Stimulated activated CD4-positive, alpha-beta T cell treated with anti-CD3 and anti-CD28 coated beads, Interleukin-4, amount 100 ng/mL, for 48 hours (primary cell): ENCODE results near the gene CACNB1.

Experiments used
- DNase-seq, 2 donors: peaks; one replicate each; pipeline ENCODE4 v3.0.0-alpha.2; 2020; ENCODE audit warnings: low read depth in 2 of 2

Gene CACNB1

DNA sequence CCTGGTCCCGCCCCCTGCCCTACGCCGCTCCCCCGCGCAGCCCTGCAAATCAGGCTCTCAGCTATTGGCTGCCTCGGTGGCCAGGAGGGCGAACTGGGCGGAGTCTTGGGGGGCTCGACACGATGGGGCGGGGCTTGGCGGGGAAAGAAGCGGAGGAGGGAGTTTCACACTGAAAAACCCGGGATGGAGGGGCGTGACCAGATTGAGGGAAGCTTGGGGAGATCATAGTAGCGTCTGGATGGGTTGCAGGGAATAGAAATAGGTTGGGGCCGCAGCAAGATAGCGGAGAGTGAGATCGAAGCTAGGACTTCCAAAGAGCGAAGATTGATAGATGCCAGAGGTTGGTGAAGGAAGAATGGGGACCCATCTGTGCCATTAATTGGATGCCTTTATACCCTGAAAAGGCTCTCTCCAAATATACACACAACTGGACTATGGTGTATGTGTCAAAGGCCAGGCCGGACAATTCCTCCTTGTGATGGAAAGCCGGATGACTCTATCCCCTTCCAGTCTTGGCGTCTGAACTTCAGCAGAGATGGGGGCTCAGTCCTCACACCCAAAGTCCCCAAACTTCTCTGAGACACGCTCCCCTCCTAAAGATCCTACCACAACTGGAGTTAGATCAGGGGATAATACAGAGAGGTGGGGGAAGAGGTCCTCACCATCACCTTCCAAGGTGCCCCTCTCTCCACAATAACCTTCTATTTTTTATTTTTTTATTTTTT, 28.7 kb upstream of the CACNB1 start:
- DNase-seq, result peak in 1 of 2 donors; percentile 35

DNA sequence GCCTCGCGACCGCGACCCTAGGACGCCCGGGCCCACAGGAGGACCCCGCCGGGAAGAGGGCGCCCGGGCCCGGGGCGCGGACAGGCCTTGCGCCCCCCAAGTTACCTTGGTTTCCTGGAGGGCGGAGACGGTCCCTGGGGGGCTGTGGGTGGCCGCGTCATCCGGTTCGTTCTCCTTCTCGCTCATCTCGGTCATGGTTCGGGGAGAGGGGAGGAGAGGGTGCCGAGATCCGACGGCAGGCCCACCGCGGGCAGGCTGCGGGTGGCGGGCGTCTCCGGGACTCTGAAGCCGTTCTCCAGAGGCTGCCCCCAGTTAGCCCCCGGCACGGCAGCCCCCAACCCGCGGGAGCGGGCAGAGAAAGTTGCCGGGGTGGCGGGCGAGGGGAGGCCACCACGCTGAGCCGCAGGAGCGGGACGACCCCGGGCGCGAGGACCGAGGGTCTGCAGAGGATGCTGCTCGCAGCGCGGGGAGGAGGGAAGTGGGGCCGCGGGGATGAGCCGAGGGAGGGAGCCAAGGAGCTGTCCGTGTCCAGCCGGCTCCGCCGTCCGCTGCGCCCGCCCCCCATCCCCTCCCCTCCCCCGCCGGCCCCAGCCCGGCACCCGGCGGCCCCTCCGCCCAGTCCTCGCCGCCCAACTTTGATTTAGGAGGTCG, 28.0 kb upstream of the CACNB1 start, which contains the start of gene STAC2:
TSS of gene STAC2 (minus strand) at position 638 of the 651 bp plus-strand sequence. CDS start at position 195, 443 bp downstream.
- DNase-seq, result no peak

DNA sequence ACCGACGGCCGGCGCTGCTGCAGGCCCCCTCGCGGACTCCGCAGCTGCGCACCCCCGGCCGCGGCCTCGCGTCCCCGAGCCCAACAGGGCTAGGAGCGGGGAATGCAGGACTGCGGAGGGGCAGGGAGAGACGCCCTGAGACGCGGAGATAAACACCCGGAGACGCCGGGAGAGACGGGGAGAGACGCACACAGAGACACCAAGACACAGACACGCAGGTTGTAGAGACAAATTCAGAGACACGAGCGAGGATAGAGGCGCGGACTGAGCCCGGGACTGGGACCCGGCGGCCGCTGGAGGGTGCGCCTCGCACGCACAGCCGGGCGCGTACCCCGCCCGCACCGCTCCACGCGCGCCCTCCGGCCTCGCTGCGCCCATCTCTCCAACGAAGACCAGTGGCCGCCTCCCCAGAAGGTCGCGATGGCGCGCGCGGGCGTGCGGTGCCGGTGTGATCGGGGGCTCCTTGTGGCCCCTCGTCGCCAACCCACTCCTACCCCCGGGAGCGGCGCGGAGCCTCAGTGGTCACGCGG, 27.4 kb upstream of the CACNB1 start:
- DNase-seq, result no peak

DNA sequence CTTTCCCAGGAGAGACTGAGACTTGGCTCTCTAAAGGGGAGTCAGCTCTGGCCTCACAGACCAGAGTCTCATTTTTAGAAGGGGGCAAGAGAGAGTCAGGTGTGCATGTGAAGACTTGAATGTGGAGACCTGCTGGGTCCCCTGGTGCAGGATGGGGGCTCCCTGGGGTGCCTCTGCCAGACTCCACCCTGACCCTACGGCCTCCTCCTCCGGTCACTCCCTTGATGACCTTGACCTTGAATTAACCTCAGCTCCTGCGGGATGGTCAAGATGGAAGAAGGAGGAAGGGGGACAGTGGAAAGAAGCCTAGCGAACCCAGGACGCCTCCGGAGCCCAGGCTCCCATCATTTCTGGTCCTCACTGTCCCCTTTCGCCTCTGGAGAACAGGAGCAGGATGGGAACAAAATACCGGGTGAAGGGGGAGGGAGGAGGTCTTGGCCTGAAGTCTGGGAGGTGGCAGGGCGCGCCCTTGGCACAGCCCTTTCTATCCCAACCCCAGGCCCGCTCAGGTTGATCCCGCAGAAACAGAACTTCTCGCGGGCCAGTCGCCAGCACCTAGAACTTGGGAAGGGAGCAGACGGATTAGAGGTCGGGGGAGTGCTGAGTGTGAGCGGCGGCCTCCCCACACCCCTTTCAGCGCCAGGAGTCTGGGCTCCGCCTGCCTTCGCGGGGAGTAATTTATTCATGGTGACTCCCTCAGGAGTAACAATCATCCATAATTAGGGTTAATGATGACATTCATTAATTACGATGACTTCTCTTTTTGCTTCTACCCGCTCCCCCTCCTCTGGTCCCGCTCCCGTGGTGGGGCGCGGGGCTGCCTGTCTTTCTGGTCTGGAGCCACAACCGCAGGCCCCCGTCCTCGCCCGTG, 26.7 kb upstream of the CACNB1 start:
- no peak for DNase-seq

DNA sequence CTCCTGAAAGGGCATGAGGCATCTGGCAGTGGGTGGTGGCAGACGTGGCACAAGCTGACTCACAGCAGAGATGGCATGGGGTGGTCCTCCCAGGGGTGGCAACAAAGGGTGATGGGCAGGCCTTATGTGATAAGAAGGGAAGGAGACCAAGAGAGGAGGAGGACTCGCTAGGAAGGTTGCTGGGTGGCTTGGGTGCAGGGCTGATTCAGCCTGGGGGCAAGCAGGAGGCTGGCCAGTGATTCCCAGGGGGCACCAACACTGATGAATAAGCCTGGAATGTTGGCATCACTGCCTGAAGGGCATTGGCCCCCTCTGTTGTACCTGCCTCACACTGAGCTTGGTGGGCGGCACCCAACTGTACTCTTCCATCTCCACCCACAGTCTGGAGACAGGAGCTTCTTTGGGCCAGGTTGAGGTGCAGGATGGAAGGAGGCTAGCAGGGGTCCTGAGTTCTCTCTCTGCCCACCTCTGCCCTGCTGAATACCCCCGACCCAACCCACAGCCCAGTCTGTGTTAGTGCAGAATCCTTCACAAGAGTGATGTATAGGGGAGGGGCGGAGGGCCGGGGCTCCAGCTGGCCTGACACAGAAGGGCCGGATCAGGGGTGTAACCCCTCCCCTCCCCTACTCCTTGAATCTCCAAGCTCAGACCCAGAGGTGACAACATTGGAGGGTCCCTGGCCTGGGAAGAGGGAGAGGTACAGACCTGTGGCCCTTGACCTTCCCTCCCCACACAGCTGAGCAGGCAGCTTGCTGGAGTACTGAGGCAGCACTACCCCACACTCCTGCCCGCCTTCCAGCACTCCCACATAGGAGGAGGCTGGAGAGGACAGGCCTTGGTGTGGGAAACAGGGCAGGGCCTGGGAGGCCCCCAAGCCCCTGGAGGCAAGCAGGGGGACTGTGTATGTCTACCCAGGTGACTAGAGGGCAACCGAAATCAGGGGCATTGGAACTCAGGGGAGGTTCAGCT, 25.7 kb upstream of the CACNB1 start:
- DNase-seq, result no peak

DNA sequence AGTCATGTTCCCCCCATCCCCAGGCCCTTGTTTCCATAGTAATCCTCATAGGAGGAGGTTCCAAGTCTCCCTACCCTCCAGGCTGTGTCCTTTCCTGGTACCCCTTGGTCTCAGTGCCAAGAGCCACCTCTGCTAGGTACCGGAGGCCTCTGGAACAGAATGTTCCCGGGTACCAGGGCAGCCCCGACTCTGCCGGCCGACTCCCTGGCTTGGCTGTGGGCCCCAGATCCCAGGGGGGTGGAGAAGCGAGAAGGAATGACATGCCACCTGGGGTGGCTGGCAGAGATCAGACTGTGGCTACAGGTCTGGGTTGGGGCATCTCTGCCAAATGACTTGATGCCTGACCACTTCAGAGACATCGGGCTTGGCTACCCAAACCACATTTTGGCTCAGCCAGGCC, 24.7 kb upstream of the CACNB1 start:
- no peak for DNase-seq

DNA sequence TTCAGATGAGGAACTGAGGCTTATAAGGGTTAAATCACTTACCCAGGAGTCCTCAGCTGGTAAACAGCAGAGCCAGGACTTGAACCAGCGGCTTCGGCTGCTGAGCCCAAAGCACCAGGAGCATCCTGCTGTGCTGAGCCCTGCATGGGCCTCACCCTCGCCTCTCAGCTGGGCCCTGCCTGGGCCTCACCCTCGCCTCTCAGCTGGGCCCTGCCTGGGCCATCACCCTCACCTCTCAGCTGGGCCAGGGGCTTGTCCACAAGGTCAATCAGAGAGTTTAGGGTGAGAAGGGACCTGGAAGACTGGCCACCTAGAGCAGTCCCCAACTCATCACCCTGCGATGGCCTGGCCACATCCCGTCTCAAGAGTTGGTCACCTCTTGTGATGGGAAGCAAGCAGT, 24.1 kb upstream of the CACNB1 start:
- no peak for DNase-seq

DNA sequence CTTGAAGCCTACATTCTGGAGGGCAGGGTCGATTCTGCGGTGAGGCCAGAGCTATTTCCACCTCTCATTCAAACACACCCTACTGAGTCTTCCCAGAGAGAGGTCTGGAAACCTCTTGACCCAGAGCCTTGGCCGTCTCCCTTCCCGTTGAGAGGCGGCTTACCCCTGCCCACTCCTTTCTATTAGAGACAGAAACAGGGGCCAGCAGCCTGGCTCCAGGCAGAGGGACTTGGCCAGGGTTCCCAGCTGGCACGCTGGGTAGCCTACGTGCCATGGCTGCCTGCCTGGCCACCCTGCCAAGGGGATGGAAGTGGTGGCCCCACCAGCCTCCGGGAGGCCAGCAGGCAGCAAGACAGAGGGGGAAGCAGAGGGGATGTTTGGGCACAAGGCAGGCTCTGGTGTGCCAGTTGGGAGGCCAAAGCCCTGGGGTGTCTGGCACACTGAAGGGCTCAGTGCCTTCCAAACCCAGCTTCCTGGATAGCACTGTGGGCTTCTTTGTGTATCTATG, 22.2 kb upstream of the CACNB1 start:
- no peak for DNase-seq

DNA sequence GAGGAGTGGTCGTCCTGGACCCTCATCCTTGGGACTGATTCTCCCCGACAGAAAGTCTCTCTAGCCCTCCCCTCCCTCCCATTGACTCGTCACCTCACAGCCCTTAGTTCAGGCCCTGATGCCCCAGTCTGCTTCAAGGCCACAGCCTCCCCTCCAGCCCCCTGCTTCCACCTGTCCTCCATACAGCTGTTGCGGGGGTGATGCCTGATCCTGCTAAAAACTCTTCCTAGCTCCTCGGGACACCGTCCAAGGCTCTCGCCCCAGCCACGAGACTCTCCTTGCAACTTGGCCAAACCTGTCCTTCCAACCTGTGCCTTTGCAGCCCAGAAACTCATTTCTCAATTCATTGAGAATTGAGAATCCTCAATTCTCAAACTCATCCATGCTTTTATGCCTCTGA, 21.4 kb upstream of the CACNB1 start:
- no peak for DNase-seq

DNA sequence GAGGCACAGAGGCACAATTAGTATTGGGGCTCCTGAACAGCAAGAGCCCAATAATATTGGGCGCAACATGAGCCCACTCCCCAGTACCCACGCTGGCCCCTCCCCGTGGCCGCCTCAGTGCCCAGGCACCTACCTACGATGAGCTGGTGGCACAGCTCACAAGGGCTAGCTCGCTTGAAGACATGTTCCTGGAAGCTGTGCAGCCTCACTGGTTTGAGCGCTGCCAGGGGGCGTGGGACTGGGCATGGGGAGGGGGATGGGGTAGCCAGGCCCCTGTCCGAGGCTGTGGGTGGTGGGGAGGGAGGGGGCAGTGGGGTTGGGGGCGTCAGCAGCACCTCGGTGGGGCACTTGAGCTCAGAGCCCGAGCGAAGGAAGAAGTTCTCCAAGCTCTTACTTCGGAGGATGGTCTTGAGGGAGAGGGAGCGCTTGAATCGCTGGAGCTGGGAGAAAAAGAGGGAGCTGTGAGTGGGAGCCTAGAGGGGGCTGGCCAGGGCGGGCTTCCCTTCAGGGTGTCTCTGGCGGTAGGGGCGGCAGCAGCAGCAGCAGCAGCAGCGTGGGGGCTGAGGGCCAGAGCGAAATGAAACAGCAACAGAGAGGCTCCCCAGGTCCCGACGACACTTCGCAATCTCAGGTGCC, 20.4 kb upstream of the CACNB1 start:
- no peak for DNase-seq

DNA sequence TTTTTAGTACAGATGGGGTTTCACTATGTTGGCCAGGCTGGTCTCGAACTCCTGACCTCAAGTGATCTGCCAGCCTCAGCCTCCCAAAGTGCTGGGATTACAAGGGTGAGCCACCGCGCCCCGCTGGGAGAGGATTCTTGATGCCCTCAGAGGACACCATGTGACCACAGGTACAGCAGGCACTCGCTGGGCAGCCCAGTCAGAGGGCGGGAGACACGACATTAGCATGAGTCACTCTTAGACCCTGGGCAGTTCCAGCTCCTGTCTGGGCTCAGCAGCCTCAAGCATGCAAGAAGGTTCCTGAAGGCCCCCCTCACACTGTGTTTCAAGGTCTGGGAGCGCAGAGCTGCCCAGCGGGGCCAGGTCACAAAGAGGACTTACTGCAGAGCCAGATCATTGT, 16.4 kb upstream of the CACNB1 start:
- DNase-seq, result no peak

DNA sequence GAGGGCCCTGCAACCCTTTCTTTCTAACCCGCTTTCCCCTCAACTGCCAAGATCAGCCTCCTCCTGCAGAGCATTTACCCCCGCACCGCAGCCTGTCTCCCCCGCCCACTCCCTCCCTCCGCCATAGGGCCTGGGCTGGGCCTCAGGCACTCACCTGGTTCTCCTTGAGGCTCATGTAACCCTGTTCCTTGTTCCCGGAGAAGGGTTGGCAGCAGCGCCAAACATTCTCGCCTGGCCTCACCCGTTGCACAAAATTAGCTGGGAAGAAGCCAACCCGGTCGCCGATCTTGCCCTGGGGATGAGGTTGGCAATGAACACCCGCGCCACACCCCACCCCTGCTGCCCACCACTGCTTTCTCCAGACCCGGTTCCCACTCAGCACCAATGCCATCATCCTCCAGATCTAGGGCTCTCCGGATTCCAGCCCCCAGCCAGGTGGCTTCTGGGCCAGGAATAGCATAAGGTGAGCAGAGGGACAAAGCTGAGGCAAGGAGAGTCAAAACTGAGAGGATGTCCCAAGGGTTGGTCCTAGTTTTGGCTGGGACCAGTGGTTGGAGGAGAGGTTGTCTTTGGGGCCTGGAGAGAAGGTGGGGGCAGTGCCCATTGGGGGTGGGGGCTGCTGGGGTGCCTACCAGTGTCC, 15.5 kb upstream of the CACNB1 start:
- DNase-seq, result no peak

DNA sequence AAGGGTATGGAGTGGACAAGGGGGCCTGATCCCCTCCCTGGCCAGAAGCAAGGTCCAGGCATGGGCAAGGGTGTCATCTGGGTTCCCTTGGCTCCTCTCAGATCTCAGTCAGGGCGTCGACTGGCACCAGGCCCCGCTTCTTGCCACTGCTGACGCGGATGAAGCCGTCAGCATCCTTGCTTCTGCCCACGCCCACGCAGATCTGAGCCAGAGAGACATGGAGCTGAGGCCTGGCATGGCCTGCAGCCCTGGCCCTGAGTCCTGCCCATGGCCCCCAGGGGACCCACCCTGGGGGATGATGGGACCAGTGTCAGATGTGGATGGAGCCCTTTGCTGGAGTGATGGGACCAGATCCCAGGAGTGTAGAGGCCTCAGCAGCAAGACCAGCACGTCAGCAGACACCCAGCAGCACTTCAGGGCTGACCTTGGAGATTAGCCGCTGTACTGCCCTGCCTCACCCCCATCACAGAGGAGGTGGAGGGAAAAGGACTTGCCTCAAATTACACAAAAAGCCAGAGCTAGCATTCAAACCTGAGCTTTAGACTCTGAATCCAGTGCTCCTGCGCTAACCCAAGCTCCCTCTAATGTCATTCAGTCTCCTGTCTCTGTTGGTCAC, 14.8 kb upstream of the CACNB1 start:
- no peak for DNase-seq

DNA sequence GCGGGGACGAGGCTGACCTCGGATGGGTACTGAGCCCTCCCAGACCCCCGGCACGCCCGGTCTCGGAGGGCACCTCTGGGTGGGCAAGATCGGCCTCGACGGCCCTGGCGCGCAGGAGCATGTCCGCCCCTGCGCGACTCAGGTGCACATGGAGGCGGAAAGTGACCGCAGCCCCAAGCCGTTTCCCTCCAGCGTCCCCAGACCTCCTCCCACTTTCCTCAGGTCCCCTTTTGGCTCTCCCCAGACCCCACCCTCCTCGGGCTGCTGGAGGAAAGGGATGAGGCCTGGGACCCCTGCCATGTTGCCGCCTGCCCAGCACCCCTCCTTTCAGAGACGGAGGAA, 12.6 kb upstream of the CACNB1 start:
- no peak for DNase-seq

DNA sequence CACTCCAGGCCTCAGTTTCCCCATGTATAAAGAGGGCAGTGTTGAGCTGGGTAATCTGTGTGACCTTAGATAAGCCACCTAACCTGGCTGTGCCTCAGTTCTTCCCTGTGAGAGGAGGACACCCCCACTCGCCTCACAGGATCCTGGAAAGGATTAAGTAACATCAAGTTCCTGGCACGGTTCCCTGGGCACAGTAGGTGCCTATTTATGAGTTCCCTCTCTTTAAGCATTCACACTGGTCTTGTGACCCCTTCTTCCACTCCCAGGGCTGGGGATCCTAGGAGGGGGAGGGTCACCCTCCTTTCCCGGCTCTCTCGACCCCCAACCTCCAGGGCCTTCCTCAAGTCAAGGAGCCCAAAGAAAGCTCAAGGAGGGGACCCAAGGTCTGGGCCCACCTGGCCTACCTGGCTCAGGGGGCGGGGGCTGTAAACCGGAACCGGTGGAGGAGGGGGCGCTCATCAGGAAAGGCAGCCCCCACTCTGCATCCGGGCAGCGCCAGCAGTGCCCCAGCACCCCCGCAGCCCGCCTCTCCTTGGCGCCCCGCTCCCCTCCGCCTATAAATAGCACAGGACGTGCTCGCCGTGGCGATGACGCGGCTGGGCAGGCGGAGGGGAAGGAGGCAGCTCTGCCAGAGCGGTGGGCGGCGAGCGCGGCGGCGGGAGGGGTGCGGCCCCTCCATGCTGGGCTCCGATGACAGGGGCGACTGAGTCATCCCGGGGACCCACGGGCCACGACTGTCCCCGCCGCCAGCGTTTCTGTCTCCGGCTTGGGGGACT, 12.0 kb upstream of the CACNB1 start:
- peak; percentile 52 to 61 for DNase-seq

DNA sequence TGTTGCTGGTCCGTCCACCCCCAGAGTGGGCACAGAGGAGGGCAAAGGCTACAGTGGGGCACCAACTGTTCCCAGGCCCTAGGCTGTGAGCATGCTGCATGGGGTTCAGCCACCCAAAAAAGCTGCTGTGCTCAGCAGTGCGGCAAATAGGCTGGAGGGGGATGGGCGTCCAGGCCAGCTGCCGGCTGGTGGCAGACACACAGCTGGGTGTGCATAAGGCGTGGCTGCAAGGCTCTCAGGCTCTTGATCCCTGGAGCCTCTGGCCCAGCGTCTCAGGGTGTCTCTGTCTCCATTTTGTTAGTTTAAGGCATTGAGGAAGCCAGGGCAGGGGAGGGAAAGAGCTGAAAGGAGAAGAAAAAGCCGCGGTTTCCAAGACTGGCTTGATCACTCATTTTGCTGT, 11.4 kb upstream of the CACNB1 start:
- no peak for DNase-seq

DNA sequence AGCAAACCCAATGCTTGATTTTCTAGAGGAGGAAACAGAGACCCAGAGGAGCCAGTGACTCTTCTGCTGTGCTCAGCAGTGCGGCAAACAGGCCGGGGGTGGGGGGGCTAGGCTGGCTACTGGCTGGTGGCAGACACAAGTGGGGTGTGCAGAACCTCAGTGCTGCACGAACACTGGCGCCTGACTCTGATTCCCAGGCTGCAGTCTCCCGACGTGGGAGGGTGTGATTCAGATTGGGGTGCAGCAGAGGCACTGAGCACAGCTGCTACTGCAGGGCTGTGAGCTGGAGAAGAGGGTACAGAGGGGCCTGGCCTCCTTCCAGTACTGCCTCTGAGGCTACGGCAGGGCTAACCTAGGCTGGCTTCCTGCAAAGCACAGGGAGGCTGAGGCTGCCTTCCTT, 10.7 kb upstream of the CACNB1 start:
- no peak for DNase-seq

DNA sequence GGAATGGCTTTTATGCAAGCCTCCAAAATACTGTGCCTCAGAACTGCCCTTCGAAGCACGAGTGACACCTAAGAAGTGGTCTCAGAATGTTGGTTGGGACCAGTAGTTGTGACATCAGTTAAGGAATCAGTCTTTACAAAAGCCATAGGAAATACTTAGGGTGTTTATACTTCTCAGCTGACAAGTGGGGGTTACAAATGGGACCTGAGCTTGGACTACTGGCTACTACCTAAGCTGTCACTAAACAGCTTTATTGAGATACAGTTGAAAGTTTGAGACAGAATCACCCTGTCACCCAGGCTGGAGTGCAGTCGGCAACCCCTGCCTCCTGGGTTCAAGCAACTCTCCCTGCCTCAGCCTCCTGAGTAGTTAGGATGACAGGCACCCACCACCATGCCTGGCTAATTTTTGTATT, 7.7 kb upstream of the CACNB1 start:
- no peak for DNase-seq

DNA sequence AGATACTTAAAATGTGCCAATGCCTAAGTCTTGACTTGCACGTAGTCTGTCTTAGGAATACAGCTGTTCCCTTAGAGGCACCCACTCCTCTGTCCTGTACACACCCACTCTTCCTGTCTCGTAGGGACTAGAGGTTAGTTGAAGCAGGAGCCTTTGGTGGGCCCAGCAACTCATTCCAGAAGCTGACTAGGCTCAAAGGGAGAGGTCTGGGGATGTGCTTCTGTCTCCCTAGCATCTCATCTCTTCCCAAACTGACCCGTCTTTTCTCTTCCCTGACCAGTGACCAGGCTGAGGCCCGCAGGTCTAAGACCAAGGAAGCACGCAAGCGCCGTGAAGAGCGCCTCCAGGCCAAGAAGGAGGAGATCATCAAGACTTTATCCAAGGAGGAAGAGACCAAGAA, 6.8 kb upstream of the CACNB1 start:
- no peak for DNase-seq
